HG03469 (cell line): ENCODE data around the gene SLC24A3.

Experiments used
- ATAC-seq: cut with Tn5 transposase; IDR thresholded peaks from one replicate; pipeline ENCODE4 v1.9.1; 2021; ENCODE audit warnings: mild to moderate bottlenecking, moderate library complexity, moderate number of reproducible peaks; ENCODE audit not compliant: unreplicated experiment

The SLC24A3 gene

GRCh38 chr20:19492687-19493336, 280.4 kb downstream of the SLC24A3 start:
- no peak for ATAC-seq

- ATAC-seq, result no peak
These were observed 281.5 kb downstream of the SLC24A3 start for GRCh38 chr20:19493794-19494495.

GRCh38 chr20:19495905-19496703, 283.7 kb downstream of the SLC24A3 start:
- no peak for ATAC-seq

GRCh38 chr20:19497064-19497463, 284.6 kb downstream of the SLC24A3 start:
- ATAC-seq, result no peak

GRCh38 chr20:19498756-19499155, 286.3 kb downstream of the SLC24A3 start:
- ATAC-seq, result no peak

GRCh38 chr20:19501476-19502115, 289.2 kb downstream of the SLC24A3 start:
- no peak for ATAC-seq

- ATAC-seq, result no peak
These were observed 289.7 kb downstream of the SLC24A3 start for GRCh38 chr20:19502169-19502568.

- no peak for ATAC-seq
These were observed 291.8 kb downstream of the SLC24A3 start for GRCh38 chr20:19504251-19504650.

GRCh38 chr20:19506021-19506420, 293.6 kb downstream of the SLC24A3 start:
- ATAC-seq, result no peak

GRCh38 chr20:19508449-19508848, 296.0 kb downstream of the SLC24A3 start:
- ATAC-seq, result no peak

- ATAC-seq, result no peak
These were observed 298.2 kb downstream of the SLC24A3 start for GRCh38 chr20:19510611-19511010.

- ATAC-seq, result no peak
These were observed 299.5 kb downstream of the SLC24A3 start for GRCh38 chr20:19511931-19512330.

- ATAC-seq, result no peak
These were observed 300.6 kb downstream of the SLC24A3 start for GRCh38 chr20:19512886-19513677.

GRCh38 chr20:19515074-19515473, 302.6 kb downstream of the SLC24A3 start:
- no peak for ATAC-seq

GRCh38 chr20:19519466-19519865, 307.0 kb downstream of the SLC24A3 start:
- no peak for ATAC-seq

GRCh38 chr20:19520261-19520660, 307.8 kb downstream of the SLC24A3 start:
- no peak for ATAC-seq

- ATAC-seq, result no peak
These were observed 309.8 kb downstream of the SLC24A3 start for GRCh38 chr20:19522071-19522801.

GRCh38 chr20:19522836-19523590, 310.6 kb downstream of the SLC24A3 start:
- no peak for ATAC-seq

- ATAC-seq, result no peak
These were observed 312.2 kb downstream of the SLC24A3 start for GRCh38 chr20:19524691-19525090.
